Adrenal gland (tissue), 19 donors: ENCODE measurements around the gene PPM1F. TPM values are rescaled to one million over a fixed set of nuclear protein-coding genes. Genes with fewer than 3 reads are reported as not detected.

Source experiments
- DNase-seq, 7 donors: peaks; one replicate each; pipeline ENCODE4 v3.0.0-alpha.2; 2019 to 2020
- H3K27ac ChIP-seq, 5 donors: fragments of 200-600 bp; sonication (generic) in 4 of 5; 1 replicate in 3 of 5; 2 replicates in 2 of 5; pipeline versions ENCODE4 v1.5.1 to v1.8.0; 2016 to 2020; ENCODE audit warnings: mild to moderate bottlenecking in 1 of 5
- H3K27me3 ChIP-seq: fragments of 200-600 bp; 2 replicates; pipeline ENCODE4 v1.8.0; 2021
- H3K36me3 ChIP-seq, 2 donors: fragments of 200-600 bp; replicated peaks in 1 of 2; 1 replicate in 1 of 2; 2 replicates in 1 of 2; pipeline versions ENCODE4 v1.5.1 to v1.8.0; 2018 to 2022
- H3K4me1 ChIP-seq, 2 donors: fragments of 200-600 bp; replicated peaks in 1 of 2; 1 replicate in 1 of 2; 2 replicates in 1 of 2; pipeline versions ENCODE4 v1.5.1 to v1.8.0; 2018 to 2021
- H3K4me3 ChIP-seq, 4 donors: fragments of 200-600 bp; sonication (generic) in 3 of 4; one replicate each; pipeline ENCODE4 v1.5.1; 2016 to 2018
- H3K9me3 ChIP-seq, 3 donors: fragments of 200-600 bp; sonication (generic) in 1 of 3; replicated peaks in 1 of 3; 1 replicate in 2 of 3; 2 replicates in 1 of 3; pipeline versions ENCODE4 v1.5.1 to v1.8.0; 2016 to 2021
- CTCF ChIP-seq, 6 experiments: fragments of 450-650 bp in 4 of 6; fragments of 200-600 bp in 2 of 6; sonication (generic) in 1 of 6; IDR thresholded peaks; 1 replicate in 5 of 6; 2 replicates in 1 of 6; pipeline versions ENCODE4 v1.5.1 to v1.8.0; 2016 to 2021; ENCODE audit warnings: antibody characterized with exemption in 6 of 6, mild to moderate bottlenecking in 2 of 6, moderate library complexity in 1 of 6
- POLR2A ChIP-seq, 2 donors: fragments of 450-650 bp; IDR thresholded peaks; one replicate each; pipeline ENCODE4 v1.6.1; 2017; ENCODE audit warnings: antibody characterized with exemption in 2 of 2, mild to moderate bottlenecking in 2 of 2, moderate library complexity in 1 of 2
- WGBS, 4 donors: extraction: QIAGEN DNeasy Blood & Tissue Kit in 2 of 4; methylation state at CpG; one replicate each; pipeline versions ENCODE4 v1.1.5 to v1.1.7; 2013 to 2017; 5-methylcytosine and 5-hydroxymethylcytosine counted together
- intact Hi-C, 2 donors: fragments of 100-400 bp; cut with DNase I; formaldehyde crosslinking; loops; one replicate each; pipeline versions ENCODE4 v1.14.1 to v1.15.0; 2022 to 2023
- long read RNA-seq, 10 donors: library from polyadenylated mRNA in 3 of 10; unstranded in 2 of 10; stranded (forward) in 1 of 10; transcript quantifications; one replicate each; pipeline ENCODE4 v2.0.0 and lab custom pipeline, GENCODE V29; 2021 to 2026
- polyA plus RNA-seq, 3 donors: library from polyadenylated mRNA; stranded (reverse); fragments of 200-250 nt in 2 of 3; fragments of 350-450 nt in 1 of 3; fragmentation: Illumina TruSeq in 1 of 3; extraction: RNeasy Lipid Tissue Mini Kit (QIAGEN cat#74804) in 1 of 3; gene quantifications; one replicate each; pipeline ENCODE4 v1.2.3, GENCODE V29; 2013 to 2014
- total RNA-seq, 9 donors: library from RNA; depleted of rRNA in 4 of 9; stranded (reverse); fragments of >200 nt in 4 of 9; fragments of 120-200 nt in 1 of 9; fragmentation: NEBNext Ultra II Directional in 1 of 9; extraction: Animal tissue kit (Norgen Biotek cat#: 25700) in 1 of 9; gene quantifications; one replicate each; pipeline versions ENCODE4 v1.1.0 to v1.2.4, GENCODE V29; 2013 to 2023
- donor health status: healthy with polysubstance abuse.
- donor health status: Bipolar disorder and iron deficiency.
- donor health status: DM: yes; HTN: yes; CAD: no.
- donor health status: DM: no; HTN: no; CAD: no.
- donor health status: DM: no; HTN: no; CAD: no.
- donor health status: DM: yes; HTN: yes; CAD: no.

The PPM1F gene, protein sequence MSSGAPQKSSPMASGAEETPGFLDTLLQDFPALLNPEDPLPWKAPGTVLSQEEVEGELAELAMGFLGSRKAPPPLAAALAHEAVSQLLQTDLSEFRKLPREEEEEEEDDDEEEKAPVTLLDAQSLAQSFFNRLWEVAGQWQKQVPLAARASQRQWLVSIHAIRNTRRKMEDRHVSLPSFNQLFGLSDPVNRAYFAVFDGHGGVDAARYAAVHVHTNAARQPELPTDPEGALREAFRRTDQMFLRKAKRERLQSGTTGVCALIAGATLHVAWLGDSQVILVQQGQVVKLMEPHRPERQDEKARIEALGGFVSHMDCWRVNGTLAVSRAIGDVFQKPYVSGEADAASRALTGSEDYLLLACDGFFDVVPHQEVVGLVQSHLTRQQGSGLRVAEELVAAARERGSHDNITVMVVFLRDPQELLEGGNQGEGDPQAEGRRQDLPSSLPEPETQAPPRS
- total RNA-seq: 10 to 100 TPM; 25.3 to 60.6 (median 45.3) TPM
- polyA plus RNA-seq: 10 to 100 TPM in 2 of 3 donors, 1 to 10 TPM in 1; 9.9 to 29.2 (median 20.1) TPM
- long read RNA-seq, donor 1, full-length matches to known transcripts: 2 of 2 reads
- long read RNA-seq, donor 1, partial matches to known transcripts: 0 of 2 reads
- long read RNA-seq, donor 1, other reads (novel, unspliced or antisense): 0 of 2 reads
- long read RNA-seq, donor 2, full-length matches to known transcripts: 5 of 5 reads
- long read RNA-seq, donor 2, partial matches to known transcripts: 0 of 5 reads
- long read RNA-seq, donor 2, other reads (novel, unspliced or antisense): 0 of 5 reads
- long read RNA-seq, donor 3, full-length matches to known transcripts: 2 of 2 reads
- long read RNA-seq, donor 3, partial matches to known transcripts: 0 of 2 reads
- long read RNA-seq, donor 3, other reads (novel, unspliced or antisense): 0 of 2 reads
- long read RNA-seq, donor 4, full-length matches to known transcripts: 2 of 4 reads
- long read RNA-seq, donor 4, partial matches to known transcripts: 0 of 4 reads
- long read RNA-seq, donor 4, other reads (novel, unspliced or antisense): 2 of 4 reads
- long read RNA-seq, donor 5, full-length matches to known transcripts: 65 of 95 reads
- long read RNA-seq, donor 5, partial matches to known transcripts: 7 of 95 reads
- long read RNA-seq, donor 5, other reads (novel, unspliced or antisense): 23 of 95 reads
- long read RNA-seq, donor 6, full-length matches to known transcripts: 1 of 4 reads
- long read RNA-seq, donor 6, partial matches to known transcripts: 0 of 4 reads
- long read RNA-seq, donor 6, other reads (novel, unspliced or antisense): 3 of 4 reads
- long read RNA-seq, donor 7, full-length matches to known transcripts: 4 of 4 reads
- long read RNA-seq, donor 7, partial matches to known transcripts: 0 of 4 reads
- long read RNA-seq, donor 7, other reads (novel, unspliced or antisense): 0 of 4 reads
- long read RNA-seq, donor 8, full-length matches to known transcripts: 11 of 11 reads
- long read RNA-seq, donor 8, partial matches to known transcripts: 0 of 11 reads
- long read RNA-seq, donor 8, other reads (novel, unspliced or antisense): 0 of 11 reads
- long read RNA-seq, donor 9, full-length matches to known transcripts: 2 of 2 reads
- long read RNA-seq, donor 9, partial matches to known transcripts: 0 of 2 reads
- long read RNA-seq, donor 9, other reads (novel, unspliced or antisense): 0 of 2 reads
- long read RNA-seq, donor 10, full-length matches to known transcripts: 2 of 2 reads
- long read RNA-seq, donor 10, partial matches to known transcripts: 0 of 2 reads
- long read RNA-seq, donor 10, other reads (novel, unspliced or antisense): 0 of 2 reads

- Histone ChIP-seq H3K9me3 (no peaks in the 10 kb centered on the region), H3K36me3 (no peaks in the 10 kb centered on the region), H3K27ac (peak within 1 kb of the TSS in 3 of 5 donors; percentile 40 to 81 (median 56)), H3K27me3 (no peaks in the 10 kb centered on the region), H3K4me1 (peaks cover 10 to 14% of the 10 kb centered on the region in 2 donors), H3K4me3 (peak within 1 kb of the TSS in 3 of 4 donors; percentile 62 to 92 (median 66))
- 10 to 64% (median 25%) methylated on average over 9 to 58 of the region's 58 CpGs for WGBS, 4 donors
- peak; percentile 79 to 91 (median 87) for DNase-seq
- intact Hi-C loops: no loop called here
- TF ChIP-seq POLR2A (IDR thresholded peaks at IDR 0.05) (peak in 1 of 2 donors; percentile 48), CTCF (IDR thresholded peaks at IDR 0.05) (peak; percentile 33 to 98 (median 78))
Observed at GRCh38 chr22:21952586-21953571, at the start of gene PPM1F. PPM1F (minus strand) TSS chr22:21952848; CDS start chr22:21946048, 6,800 bp downstream.

- intact Hi-C loops: no loop called here
- H3K27ac ChIP-seq: no peak overlapping the region
- no peaks in the 10 kb centered on the region for H3K4me1 ChIP-seq
- H3K27me3 ChIP-seq: no peaks in the 10 kb centered on the region
- no peak for DNase-seq
- H3K36me3 ChIP-seq: no peaks in the 10 kb centered on the region
- TF ChIP-seq CTCF (IDR thresholded peaks at IDR 0.05) (no peak), POLR2A (IDR thresholded peaks at IDR 0.05) (no peak)
- H3K4me3 ChIP-seq: no peak overlapping the region
- H3K9me3 ChIP-seq: no peaks in the 10 kb centered on the region
- WGBS, 4 donors: 72 to 77% (median 73%) methylated on average over 2 of the region's 2 CpGs
Observed at GRCh38 chr22:22001664-22002525, 49.2 kb upstream of the PPM1F start.
